COLO668 (cell line): ENCODE data around the gene C3orf18.

Source experiments
- DNase-seq: peaks from one replicate; lab custom pipeline; 2025; ENCODE audit not compliant: unreplicated experiment; lab: John Stamatoyannopoulos, UW

The C3orf18 gene

DNA sequence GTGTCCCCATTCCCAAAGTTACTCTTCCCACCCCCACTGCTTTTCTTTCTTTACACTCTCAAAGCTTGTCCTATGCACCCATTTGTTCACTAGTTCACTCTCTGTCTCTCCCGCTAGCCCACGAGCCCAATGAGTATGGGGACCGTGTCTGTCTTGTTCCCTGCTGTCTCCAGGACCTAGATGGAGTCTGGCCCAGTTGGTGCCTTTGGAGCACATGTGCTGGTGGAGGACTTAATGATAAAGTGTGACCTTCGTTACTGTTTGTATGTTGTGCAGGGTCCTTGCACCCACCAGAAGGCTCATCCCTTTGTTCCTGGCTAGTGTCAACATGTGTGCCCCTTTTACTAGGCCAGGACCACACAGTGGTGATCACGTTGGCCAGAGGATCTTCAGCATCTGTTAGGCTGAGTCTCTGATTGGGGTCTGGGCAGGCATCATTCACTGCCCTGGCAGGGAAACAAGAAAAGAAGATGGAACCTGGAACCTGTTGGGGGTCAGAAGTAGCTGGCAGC, 36.6 kb upstream of the C3orf18 start:
- DNase-seq, result no peak

GRCh38 chr3:50603261-50604109, 35.9 kb upstream of the C3orf18 start:
- no peak for DNase-seq

- DNase-seq, result no peak
Measured at GRCh38 chr3:50602595-50603191, 35.1 kb upstream of the C3orf18 start.

DNA sequence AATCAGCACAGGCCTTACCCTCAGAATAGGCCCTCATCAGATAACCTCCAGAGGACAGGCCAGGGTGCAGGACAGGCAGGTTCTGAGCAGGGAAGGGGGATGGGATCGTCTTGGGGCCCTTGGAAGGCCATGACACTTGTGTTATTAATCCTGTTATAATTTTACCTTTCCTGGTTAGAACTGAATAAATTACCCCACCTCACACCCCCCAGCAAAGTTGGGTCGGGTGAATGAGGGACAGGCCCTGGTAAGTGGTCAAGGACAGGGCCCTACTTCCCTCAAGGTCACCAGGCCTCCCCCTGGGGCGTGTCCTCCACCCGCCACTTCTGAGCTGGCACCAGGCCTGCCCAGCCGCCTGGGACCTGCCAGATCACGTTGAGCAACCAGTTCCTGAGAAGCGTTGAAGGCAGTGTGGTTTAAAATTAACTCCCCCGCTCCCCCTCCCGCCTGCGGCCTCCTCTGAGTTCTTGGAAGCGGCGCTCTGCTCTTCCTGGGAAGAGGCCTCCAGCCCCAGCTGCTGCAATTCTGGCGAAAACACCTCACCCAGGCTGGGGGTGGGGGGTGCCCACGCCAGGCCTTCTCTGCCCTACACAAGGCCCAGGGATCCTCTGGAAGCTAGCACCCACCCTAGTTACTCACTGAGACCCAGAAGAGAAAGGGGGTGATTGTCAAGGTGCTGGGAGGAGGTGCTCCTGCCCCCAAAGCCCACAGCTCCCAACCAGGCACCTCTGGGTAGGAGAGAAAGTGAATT, 33.5 kb upstream of the C3orf18 start:
- DNase-seq, result peak; percentile 87

- DNase-seq, result no peak
Measured at GRCh38 chr3:50600141-50600753, 32.7 kb upstream of the C3orf18 start.

DNA sequence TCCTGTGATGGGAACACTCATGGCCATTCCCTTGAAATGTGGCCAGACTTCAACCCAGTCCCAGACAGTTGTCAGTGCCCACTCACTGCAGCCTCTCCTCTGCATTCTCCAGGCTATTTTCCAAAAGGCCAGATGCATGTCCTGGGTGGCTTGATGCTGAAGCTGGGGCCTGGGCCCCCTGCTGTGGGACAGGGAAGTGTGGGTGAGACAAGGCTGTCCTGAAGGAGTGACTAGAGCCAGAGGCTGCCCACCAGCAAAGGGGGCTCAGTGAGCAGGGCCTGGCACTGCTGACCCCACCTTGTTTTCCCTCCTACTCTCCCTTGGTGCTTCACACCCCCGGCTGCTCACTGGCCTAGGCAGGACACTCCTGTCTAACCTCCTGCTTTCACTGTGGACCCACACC, 32.2 kb upstream of the C3orf18 start:
- no peak for DNase-seq

- no peak for DNase-seq
Measured at GRCh38 chr3:50599115-50599715, 31.7 kb upstream of the C3orf18 start.

DNA sequence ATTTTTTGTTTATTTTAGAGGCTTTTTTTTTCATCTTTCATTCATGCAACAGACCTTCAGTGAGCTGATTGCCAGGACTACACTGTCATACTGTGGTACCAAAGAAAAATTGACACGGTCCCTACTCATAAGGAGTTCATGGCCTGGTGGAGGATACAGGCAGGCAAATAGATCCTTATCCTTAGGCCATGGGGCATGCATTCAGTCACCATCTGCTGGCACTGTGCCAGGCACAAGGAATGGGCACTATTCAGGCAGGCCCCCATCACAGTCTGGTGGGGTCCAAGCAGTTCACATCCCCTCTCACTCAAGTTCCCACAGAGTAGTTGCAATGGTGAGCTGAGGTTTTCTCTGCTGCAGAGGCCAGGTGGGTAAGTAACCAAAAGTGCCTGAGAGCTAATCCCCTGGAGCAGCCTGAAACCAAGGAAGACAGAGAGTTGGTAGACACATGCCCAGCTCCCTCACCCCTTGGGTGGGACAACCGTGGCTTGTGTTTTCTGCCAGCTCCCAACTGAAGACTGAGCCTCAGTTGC, 26.8 kb upstream of the C3orf18 start:
- no peak for DNase-seq

- DNase-seq, result no peak
Measured at GRCh38 chr3:50592568-50592967, 25.0 kb upstream of the C3orf18 start.

DNA sequence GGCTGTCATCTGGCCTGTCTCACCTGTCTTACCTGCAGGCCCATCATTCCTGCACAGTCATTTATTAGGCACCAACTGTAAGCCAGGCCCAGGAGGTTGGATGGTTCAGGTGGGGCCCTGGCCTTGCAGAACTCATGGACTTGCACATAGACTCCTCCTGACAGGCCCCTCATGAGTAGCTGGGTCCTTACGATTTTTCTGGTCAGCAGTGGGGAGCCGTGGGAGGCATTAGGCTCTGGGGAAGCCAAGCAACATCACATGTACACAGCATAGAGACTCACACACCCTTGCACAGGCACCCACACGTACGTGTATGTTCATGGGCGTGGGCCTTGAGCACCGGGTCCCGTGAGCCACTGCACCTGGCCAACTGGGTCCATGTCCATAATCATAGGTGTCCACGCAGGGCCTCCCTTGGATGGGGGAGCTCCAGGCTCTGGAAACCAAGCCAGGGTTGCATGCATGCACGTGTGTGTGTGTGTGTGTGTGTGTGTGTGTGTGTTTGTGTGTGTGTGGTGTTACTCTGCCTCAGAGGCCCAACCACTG, 23.7 kb upstream of the C3orf18 start:
- DNase-seq, result no peak

DNA sequence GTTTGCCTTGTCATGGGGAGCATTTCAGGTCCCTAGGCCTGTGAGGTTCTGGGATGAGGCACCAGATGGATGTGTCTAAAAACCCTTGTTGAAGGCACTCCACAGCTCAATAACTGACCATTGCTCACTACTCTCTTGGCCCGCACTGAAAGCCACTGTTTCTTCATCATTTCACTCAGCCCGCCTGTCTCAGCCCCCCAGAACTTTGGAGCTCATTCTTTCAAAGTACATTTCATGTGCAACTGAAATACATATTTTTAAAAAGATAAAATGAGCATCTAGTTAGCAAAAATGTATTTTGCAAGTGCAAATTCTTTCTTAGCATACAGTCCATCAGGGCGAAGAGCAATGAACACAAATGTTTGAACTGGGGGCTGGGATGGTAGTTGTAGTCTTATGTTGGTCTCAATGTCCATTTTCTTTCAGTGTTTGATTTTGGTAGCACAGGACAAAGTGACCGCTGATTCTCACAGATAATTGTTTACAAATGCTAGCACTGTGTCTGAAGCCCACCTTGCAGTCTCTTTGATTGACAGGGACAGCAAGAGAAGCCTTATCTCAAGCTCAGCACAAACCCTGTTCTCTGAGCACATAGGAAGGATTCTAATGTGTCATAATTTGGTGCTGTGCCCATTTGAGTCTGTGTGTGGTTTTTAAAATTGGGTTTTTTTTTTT, 21.3 kb upstream of the C3orf18 start:
- DNase-seq, result no peak

DNA sequence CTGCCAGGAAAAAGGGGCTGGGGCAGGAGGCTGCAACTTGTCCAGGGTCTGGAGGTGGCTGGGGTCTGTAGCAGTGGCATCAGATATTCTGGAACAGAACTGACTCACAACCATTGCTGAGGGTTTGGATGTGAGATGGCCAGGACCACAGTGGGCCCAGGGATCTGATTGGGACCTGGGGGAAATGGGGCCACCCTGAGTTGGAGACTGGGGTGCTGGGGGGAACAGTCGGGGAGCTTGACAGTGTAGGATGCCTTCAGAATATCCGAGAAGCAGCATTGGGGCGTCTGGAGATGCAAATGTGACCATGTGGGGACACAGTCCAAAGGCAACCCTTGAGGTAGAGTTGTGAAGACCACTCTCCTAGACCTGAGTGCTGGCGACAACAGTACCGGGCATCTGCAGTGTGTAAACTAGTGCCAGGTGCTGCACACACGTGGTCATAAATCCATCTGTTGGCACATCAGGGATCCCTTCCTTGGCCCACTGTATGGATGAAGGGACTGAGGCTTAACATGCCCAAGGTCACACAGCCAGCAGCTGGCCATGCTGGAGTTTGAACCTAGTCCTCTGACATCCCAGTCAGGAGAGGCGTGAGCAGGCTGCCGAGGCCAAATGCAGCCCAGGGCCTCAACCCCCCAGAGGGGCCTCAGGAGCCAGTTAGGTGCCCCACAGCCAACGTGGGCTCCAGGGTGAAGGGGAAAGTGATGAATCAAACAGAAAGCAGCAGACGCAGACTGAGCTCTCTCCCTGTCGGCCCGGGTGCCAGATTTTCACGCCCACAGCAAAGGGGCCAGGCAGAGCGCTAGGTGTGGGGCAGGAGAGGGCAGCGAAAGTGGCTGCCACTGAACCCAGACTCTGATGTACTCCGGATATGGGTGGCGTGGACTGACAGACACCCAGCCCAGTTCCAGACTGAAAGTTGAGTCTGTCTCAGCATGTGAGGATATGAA, 20.5 kb upstream of the C3orf18 start:
- DNase-seq, result no peak

- DNase-seq, result no peak
Measured at GRCh38 chr3:50587373-50587772, 19.8 kb upstream of the C3orf18 start.

DNA sequence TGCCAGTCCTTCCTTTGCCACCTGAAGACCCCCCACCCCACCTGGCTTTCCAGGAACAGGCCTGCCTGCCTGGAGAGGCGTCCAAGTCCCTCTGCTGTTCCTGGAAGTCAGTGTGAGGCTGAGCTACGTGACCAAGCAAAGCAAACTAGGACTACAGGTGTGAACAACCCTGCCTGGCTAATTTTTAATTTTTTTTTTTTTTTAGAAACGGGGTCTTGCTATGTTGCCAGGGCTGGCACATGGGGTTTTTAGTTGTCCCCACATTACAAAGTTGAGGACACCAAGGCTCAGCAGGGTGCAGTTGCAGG, 19.2 kb upstream of the C3orf18 start:
- DNase-seq, result no peak

GRCh38 chr3:50585919-50586762, 18.6 kb upstream of the C3orf18 start:
- DNase-seq, result no peak

DNA sequence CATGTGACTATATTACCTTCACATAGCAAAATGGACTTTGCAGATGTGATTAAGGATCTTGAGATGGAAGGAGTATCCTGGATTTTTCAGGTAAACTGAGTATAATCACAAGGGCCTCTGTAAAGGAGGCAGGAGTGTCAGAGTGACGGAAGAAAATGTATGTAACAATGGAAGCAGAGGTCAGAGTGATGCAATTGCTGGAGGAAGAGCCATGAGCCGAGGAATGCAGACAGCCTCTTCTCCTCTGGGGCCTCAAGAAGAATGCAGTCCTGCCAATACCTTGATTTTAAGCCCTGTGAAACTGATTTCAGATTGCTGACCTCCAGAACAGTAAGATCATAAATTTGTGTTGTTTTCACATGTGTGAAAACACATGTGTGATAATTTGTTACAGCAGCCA, 16.8 kb upstream of the C3orf18 start:
- DNase-seq, result no peak

- no peak for DNase-seq
Measured at GRCh38 chr3:50583897-50584296, 16.4 kb upstream of the C3orf18 start.

- DNase-seq, result no peak
Measured at GRCh38 chr3:50582083-50582482, 14.5 kb upstream of the C3orf18 start.
